HEK293 (cell line): ENCODE measurements around the gene ZNRF1.

Source experiments
- CTCF ChIA-PET: fragments of 350-600 bp; formaldehyde crosslinking; extraction: SDS; loops from one replicate; lab custom pipeline; 2021; ENCODE audit warnings: antibody characterized with exemption; lab: Yijun Ruan, JAX
- POLR2A ChIA-PET: fragments of 300-600 bp; formaldehyde crosslinking; extraction: SDS; loops from one replicate; lab custom pipeline; 2020; ENCODE audit warnings: antibody characterized with exemption, inconsistent platforms; lab: Yijun Ruan, JAX
- H3K27ac ChIP-seq: fragments of 200-500 bp; sonication (Bioruptor generic); 2 replicates; pipeline ENCODE4 v1.5.1; 2014; ENCODE audit warnings: low read depth, low read length, control low read depth, inconsistent platforms; ENCODE audit errors: extremely low read depth
- H3K36me3 ChIP-seq, 2 experiments: fragments of 200-500 bp in 1 of 2; sonication (Bioruptor generic) in 1 of 2; 1 replicate in 1 of 2; 2 replicates in 1 of 2; pipeline ENCODE4 v1.5.1; 2014 to 2017; ENCODE audit warnings: inconsistent platforms in 2 of 2, low read length in 2 of 2; ENCODE audit not compliant: control insufficient read depth in 2 of 2, insufficient read depth in 1 of 2
- H3K4me1 ChIP-seq: fragments of 200-500 bp; sonication (Bioruptor generic); 2 replicates; pipeline ENCODE4 v1.5.1; 2014; ENCODE audit warnings: mild to moderate bottlenecking, low read length, inconsistent platforms; ENCODE audit not compliant: control insufficient read depth, insufficient read depth
- H3K4me3 ChIP-seq: 2 replicates; pipeline ENCODE4 v1.5.1; 2011; ENCODE audit warnings: low read depth, mild to moderate bottlenecking, control low read depth, low read length, moderate library complexity
- H3K9me3 ChIP-seq: fragments of 200-500 bp; sonication (Bioruptor generic); 2 replicates; pipeline ENCODE4 v1.5.1; 2014; ENCODE audit warnings: low read depth, low read length, inconsistent platforms; ENCODE audit not compliant: control insufficient read depth, insufficient read depth
- SCRT1 ChIP-seq: fragments of 450-650 bp; formaldehyde crosslinking; IDR thresholded peaks from 2 replicates; pipeline ENCODE4 v1.5.1; 2016; ENCODE audit warnings: missing biosample characterization, missing genetic modification characterization, borderline replicate concordance
- ZNF132 ChIP-seq: fragments of 450-650 bp; formaldehyde crosslinking; IDR thresholded peaks from 2 replicates; pipeline ENCODE4 v1.5.1; 2017; ENCODE audit warnings: missing biosample characterization, missing genetic modification characterization, borderline replicate concordance
- ZNF169 ChIP-seq: fragments of 450-650 bp; formaldehyde crosslinking; IDR thresholded peaks from 2 replicates; pipeline ENCODE4 v1.5.1; 2016; ENCODE audit warnings: missing biosample characterization, missing genetic modification characterization
- ZNF202 ChIP-seq: fragments of 450-650 bp; formaldehyde crosslinking; IDR thresholded peaks from 2 replicates; pipeline ENCODE4 v1.5.1; 2016; ENCODE audit warnings: missing biosample characterization, missing genetic modification characterization, borderline replicate concordance
- ZNF211 ChIP-seq: fragments of 450-650 bp; formaldehyde crosslinking; IDR thresholded peaks from 2 replicates; pipeline ENCODE4 v1.5.1; 2016; ENCODE audit warnings: low read depth, missing biosample characterization, missing genetic modification characterization
- ZNF221 ChIP-seq: fragments of 450-650 bp; formaldehyde crosslinking; IDR thresholded peaks from 2 replicates; pipeline ENCODE4 v1.5.1; 2017; ENCODE audit warnings: missing biosample characterization, missing genetic modification characterization, borderline replicate concordance
- ZNF398 ChIP-seq: fragments of 450-650 bp; formaldehyde crosslinking; IDR thresholded peaks from 2 replicates; pipeline ENCODE4 v1.5.1; 2017; ENCODE audit warnings: missing biosample characterization, missing genetic modification characterization
- ZNF473 ChIP-seq: fragments of 450-650 bp; formaldehyde crosslinking; IDR thresholded peaks from 2 replicates; pipeline ENCODE4 v1.5.1; 2017; ENCODE audit warnings: missing biosample characterization, missing genetic modification characterization
- ZNF560 ChIP-seq: fragments of 450-650 bp; formaldehyde crosslinking; IDR thresholded peaks from 2 replicates; pipeline ENCODE4 v1.5.1; 2017; ENCODE audit warnings: missing biosample characterization, missing genetic modification characterization, borderline replicate concordance
- ZSCAN30 ChIP-seq: fragments of 450-650 bp; IDR thresholded peaks from 2 replicates; pipeline ENCODE4 v1.5.1; 2018; ENCODE audit warnings: missing biosample characterization, mild to moderate bottlenecking, missing genetic modification characterization, moderate library complexity
- TF ChIP-seq, protein P1 (sequence below): fragments of 450-650 bp; formaldehyde crosslinking; IDR thresholded peaks from 2 replicates; pipeline ENCODE4 v1.5.1; 2017; ENCODE audit warnings: missing biosample characterization, missing genetic modification characterization
- TF ChIP-seq, protein P2 (sequence below): fragments of 450-650 bp; formaldehyde crosslinking; IDR thresholded peaks from 2 replicates; pipeline ENCODE4 v1.5.1; 2016; ENCODE audit warnings: missing biosample characterization, missing genetic modification characterization
- TF ChIP-seq, protein P3 (sequence below): fragments of 450-650 bp; formaldehyde crosslinking; IDR thresholded peaks from 2 replicates; pipeline ENCODE4 v1.5.1; 2016; ENCODE audit warnings: missing biosample characterization, missing genetic modification characterization
- TF ChIP-seq, protein P4 (sequence below): fragments of 450-650 bp; formaldehyde crosslinking; IDR thresholded peaks from 2 replicates; pipeline ENCODE4 v1.5.1; 2016; ENCODE audit warnings: missing biosample characterization, missing genetic modification characterization, low read depth

ZNRF1 gene

DNA sequence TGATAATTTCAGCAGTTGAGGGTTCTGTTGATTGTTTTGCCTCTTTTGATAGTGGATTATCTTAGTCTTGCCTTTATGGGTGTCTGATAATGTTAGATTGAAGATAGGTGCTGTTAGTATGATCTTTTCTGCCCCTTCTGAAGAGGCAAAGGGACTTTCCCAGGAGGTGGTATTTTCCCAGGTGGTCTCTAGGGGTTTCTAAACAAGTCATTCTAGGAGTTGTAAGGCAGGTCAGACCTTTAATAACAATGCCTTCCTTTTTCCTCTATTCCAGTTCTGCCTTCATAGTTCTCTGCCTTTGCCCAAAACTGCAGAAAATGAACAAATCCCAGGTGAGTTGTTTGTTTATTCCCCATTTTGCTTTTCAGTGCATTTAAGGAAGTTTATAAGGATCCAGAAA, 153.8 kb downstream of the ZNRF1 start:
- ChIA-PET CTCF (no interaction called here), POLR2A (no interaction called here)
- Histone ChIP-seq H3K27ac (no peak overlapping the region), H3K4me1 (no peaks in the 10 kb centered on the region), H3K36me3 (peaks cover 19 to 48% of the 10 kb centered on the region in 2 experiments), H3K9me3 (no peaks in the 10 kb centered on the region)
- TF ChIP-seq SCRT1 (tag by site-specific recombination) (no peak), ZNF202 (no peak), ZNF473 (tag by site-specific recombination) (no peak), ZNF169 (no peak), ZNF221 (tag by site-specific recombination) (no peak), ZNF560 (no peak), ZNF398 (tag by site-specific recombination) (no peak)
- TF ChIP-seq, protein P1, sequence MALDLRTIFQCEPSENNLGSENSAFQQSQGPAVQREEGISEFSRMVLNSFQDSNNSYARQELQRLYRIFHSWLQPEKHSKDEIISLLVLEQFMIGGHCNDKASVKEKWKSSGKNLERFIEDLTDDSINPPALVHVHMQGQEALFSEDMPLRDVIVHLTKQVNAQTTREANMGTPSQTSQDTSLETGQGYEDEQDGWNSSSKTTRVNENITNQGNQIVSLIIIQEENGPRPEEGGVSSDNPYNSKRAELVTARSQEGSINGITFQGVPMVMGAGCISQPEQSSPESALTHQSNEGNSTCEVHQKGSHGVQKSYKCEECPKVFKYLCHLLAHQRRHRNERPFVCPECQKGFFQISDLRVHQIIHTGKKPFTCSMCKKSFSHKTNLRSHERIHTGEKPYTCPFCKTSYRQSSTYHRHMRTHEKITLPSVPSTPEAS = no peak
- TF ChIP-seq, protein P2, sequence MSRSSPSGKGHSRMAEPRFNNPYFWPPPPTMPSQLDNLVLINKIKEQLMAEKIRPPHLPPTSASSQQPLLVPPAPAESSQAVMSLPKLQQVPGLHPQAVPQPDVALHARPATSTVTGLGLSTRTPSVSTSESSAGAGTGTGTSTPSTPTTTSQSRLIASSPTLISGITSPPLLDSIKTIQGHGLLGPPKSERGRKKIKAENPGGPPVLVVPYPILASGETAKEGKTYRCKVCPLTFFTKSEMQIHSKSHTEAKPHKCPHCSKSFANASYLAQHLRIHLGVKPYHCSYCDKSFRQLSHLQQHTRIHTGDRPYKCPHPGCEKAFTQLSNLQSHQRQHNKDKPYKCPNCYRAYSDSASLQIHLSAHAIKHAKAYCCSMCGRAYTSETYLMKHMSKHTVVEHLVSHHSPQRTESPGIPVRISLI (tag by site-specific recombination) = no peak
- TF ChIP-seq, all 188 proteins: peak for 0
- no peak overlapping the region for H3K4me3 ChIP-seq

GRCh38 chr16:75160386-75160785, 161.6 kb downstream of the ZNRF1 start:
- Histone ChIP-seq H3K27ac (no peak overlapping the region), H3K9me3 (no peaks in the 10 kb centered on the region), H3K4me3 (no peak overlapping the region), H3K4me1 (no peaks in the 10 kb centered on the region), H3K36me3 (peaks cover 31 to 54% of the 10 kb centered on the region in 2 experiments)
- ChIA-PET CTCF (no interaction called here), POLR2A (no interaction called here)
- TF ChIP-seq, protein P3, sequence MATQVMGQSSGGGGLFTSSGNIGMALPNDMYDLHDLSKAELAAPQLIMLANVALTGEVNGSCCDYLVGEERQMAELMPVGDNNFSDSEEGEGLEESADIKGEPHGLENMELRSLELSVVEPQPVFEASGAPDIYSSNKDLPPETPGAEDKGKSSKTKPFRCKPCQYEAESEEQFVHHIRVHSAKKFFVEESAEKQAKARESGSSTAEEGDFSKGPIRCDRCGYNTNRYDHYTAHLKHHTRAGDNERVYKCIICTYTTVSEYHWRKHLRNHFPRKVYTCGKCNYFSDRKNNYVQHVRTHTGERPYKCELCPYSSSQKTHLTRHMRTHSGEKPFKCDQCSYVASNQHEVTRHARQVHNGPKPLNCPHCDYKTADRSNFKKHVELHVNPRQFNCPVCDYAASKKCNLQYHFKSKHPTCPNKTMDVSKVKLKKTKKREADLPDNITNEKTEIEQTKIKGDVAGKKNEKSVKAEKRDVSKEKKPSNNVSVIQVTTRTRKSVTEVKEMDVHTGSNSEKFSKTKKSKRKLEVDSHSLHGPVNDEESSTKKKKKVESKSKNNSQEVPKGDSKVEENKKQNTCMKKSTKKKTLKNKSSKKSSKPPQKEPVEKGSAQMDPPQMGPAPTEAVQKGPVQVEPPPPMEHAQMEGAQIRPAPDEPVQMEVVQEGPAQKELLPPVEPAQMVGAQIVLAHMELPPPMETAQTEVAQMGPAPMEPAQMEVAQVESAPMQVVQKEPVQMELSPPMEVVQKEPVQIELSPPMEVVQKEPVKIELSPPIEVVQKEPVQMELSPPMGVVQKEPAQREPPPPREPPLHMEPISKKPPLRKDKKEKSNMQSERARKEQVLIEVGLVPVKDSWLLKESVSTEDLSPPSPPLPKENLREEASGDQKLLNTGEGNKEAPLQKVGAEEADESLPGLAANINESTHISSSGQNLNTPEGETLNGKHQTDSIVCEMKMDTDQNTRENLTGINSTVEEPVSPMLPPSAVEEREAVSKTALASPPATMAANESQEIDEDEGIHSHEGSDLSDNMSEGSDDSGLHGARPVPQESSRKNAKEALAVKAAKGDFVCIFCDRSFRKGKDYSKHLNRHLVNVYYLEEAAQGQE (tag by site-specific recombination) = no peak
- TF ChIP-seq ZSCAN30 (tag by site-specific recombination) (no peak), ZNF211 (tag by site-specific recombination) (no peak), ZNF132 (no peak)
- TF ChIP-seq, protein P4, sequence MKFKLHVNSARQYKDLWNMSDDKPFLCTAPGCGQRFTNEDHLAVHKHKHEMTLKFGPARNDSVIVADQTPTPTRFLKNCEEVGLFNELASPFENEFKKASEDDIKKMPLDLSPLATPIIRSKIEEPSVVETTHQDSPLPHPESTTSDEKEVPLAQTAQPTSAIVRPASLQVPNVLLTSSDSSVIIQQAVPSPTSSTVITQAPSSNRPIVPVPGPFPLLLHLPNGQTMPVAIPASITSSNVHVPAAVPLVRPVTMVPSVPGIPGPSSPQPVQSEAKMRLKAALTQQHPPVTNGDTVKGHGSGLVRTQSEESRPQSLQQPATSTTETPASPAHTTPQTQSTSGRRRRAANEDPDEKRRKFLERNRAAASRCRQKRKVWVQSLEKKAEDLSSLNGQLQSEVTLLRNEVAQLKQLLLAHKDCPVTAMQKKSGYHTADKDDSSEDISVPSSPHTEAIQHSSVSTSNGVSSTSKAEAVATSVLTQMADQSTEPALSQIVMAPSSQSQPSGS (tag by site-specific recombination) = no peak
